IMR-90 (cell line): ENCODE measurements around the gene CACNB2. TPM values are rescaled to one million over a fixed set of nuclear protein-coding genes. Genes with fewer than 3 reads are reported as not detected.

Experiments
- ATAC-seq: fragments of 200-7000 bp; cut with Tn5 transposase; 2 replicates; pipeline ENCODE4 v1.9.1; 2020; ENCODE audit warnings: low read depth, mild to moderate bottlenecking, moderate library complexity
- BruUV-seq: library from RNA; stranded (reverse); fragments of 400-500 nt; replicated peaks from 2 replicates; lab custom pipeline; 2021; lab: Mats Ljungman, UMichigan
- CTCF ChIA-PET: fragments of 300-600 bp; formaldehyde crosslinking; extraction: SDS; loops from one replicate; lab custom pipeline; 2021; ENCODE audit warnings: antibody characterized with exemption; lab: Yijun Ruan, JAX
- POLR2A ChIA-PET: fragments of 300-600 bp; sonication (Branson Sonifier 250); formaldehyde crosslinking; loops from one replicate; lab custom pipeline; 2022; ENCODE audit warnings: antibody characterized with exemption; ENCODE audit not compliant: unreplicated experiment; lab: Charles Lee
- DNase-seq: peaks from one replicate; pipeline ENCODE4 v3.0.0; 2013
- H2AFZ ChIP-seq: replicated peaks from 2 replicates; pipeline ENCODE3; 2013; ENCODE audit warnings: low read length, mild to moderate bottlenecking; ENCODE audit not compliant: poor library complexity
- H2AK5ac ChIP-seq: 2 replicates; pipeline ENCODE4 v1.6.1; 2013; ENCODE audit warnings: low read depth, low read length, inconsistent platforms
- H2AK9ac ChIP-seq: replicated peaks from 2 replicates; pipeline ENCODE3; 2013; ENCODE audit warnings: mild to moderate bottlenecking, low read depth, low read length, moderate library complexity; ENCODE audit not compliant: poor library complexity
- H2BK120ac ChIP-seq: 2 replicates; pipeline ENCODE4 v1.6.1; 2013; ENCODE audit warnings: low read depth, low read length, inconsistent platforms
- H2BK15ac ChIP-seq: 3 replicates; pipeline ENCODE4 v1.6.1; 2013; ENCODE audit warnings: low read depth, low read length, inconsistent platforms
- H2BK20ac ChIP-seq: 2 replicates; pipeline ENCODE4 v1.6.1; 2013; ENCODE audit warnings: low read depth, mild to moderate bottlenecking, inconsistent platforms, low read length, moderate library complexity
- H2BK5ac ChIP-seq: 2 replicates; pipeline ENCODE4 v1.6.1; 2013; ENCODE audit warnings: mild to moderate bottlenecking, low read depth, low read length, inconsistent platforms; ENCODE audit not compliant: poor library complexity, severe bottlenecking
- H3K14ac ChIP-seq: replicated peaks from 2 replicates; pipeline ENCODE4 v1.6.1; 2013; ENCODE audit warnings: low read depth, low read length, inconsistent platforms
- H3K18ac ChIP-seq: 2 replicates; pipeline ENCODE4 v1.6.1; 2013; ENCODE audit warnings: low read depth, low read length, control low read depth
- H3K23ac ChIP-seq: 2 replicates; pipeline ENCODE4 v1.6.1; 2013; ENCODE audit warnings: low read depth, low read length, inconsistent platforms
- H3K27ac ChIP-seq: 2 replicates; pipeline ENCODE4 v1.5.1; 2013; ENCODE audit warnings: mild to moderate bottlenecking, control low read depth, low read length; ENCODE audit not compliant: insufficient read depth
- H3K27me3 ChIP-seq: 2 replicates; pipeline ENCODE4 v1.6.1; 2013; ENCODE audit warnings: low read length; ENCODE audit not compliant: control insufficient read depth, insufficient read depth
- H3K36me3 ChIP-seq: 2 replicates; pipeline ENCODE4 v1.6.1; 2013; ENCODE audit warnings: low read length, mixed read lengths; ENCODE audit not compliant: control insufficient read depth, insufficient read depth
- H3K4ac ChIP-seq: 2 replicates; pipeline ENCODE4 v1.6.1; 2013; ENCODE audit warnings: low read depth, low read length, inconsistent platforms
- H3K4me1 ChIP-seq: 2 replicates; pipeline ENCODE4 v1.6.1; 2013; ENCODE audit warnings: low read length, mixed read lengths; ENCODE audit not compliant: control insufficient read depth, insufficient read depth
- H3K4me2 ChIP-seq: 2 replicates; pipeline ENCODE4 v1.6.1; 2013; ENCODE audit warnings: low read depth, mild to moderate bottlenecking, control low read depth, low read length, moderate library complexity
- H3K4me3 ChIP-seq: 2 replicates; pipeline ENCODE4 v1.5.1; 2013; ENCODE audit warnings: low read depth, mild to moderate bottlenecking, control low read depth, low read length, moderate library complexity; ENCODE audit not compliant: insufficient read depth
- H3K56ac ChIP-seq: 2 replicates; pipeline ENCODE4 v1.6.1; 2013; ENCODE audit warnings: low read length, inconsistent platforms; ENCODE audit not compliant: insufficient read depth; ENCODE audit errors: extremely low read depth
- H3K79me1 ChIP-seq, 2 experiments: 2 replicates each; pipeline ENCODE4 v1.6.1; 2013; ENCODE audit warnings: low read length in 2 of 2, inconsistent platforms in 1 of 2, low read depth in 1 of 2
- H3K9ac ChIP-seq: 2 replicates; pipeline ENCODE4 v1.6.1; 2013; ENCODE audit warnings: low read depth, low read length, control low read depth
- H3K9me1 ChIP-seq: 2 replicates; pipeline ENCODE4 v1.6.1; 2013; ENCODE audit warnings: low read length, inconsistent platforms; ENCODE audit not compliant: insufficient read depth
- H3K9me3 ChIP-seq: 2 replicates; pipeline ENCODE4 v1.6.1; 2013; ENCODE audit warnings: low read length; ENCODE audit not compliant: control insufficient read depth, insufficient read depth
- H4K20me1 ChIP-seq: 2 replicates; pipeline ENCODE4 v1.6.1; 2013; ENCODE audit warnings: low read length, inconsistent platforms; ENCODE audit not compliant: insufficient read depth
- H4K5ac ChIP-seq: 2 replicates; pipeline ENCODE4 v1.6.1; 2013; ENCODE audit warnings: mild to moderate bottlenecking, low read depth, low read length, control low read depth
- H4K8ac ChIP-seq, 2 experiments: 2 replicates each; pipeline ENCODE4 v1.6.1; 2013; ENCODE audit warnings: low read depth in 2 of 2, low read length in 2 of 2, control low read depth in 1 of 2, inconsistent platforms in 1 of 2
- H4K91ac ChIP-seq: 2 replicates; pipeline ENCODE4 v1.6.1; 2013; ENCODE audit warnings: low read depth, low read length, inconsistent platforms; ENCODE audit not compliant: insufficient read depth
- BHLHE40 ChIP-seq: fragments of 150-350 bp; IDR thresholded peaks from 2 replicates; pipeline ENCODE4 v1.6.1; 2016; ENCODE audit warnings: mild to moderate bottlenecking, low read depth, low read length
- CEBPB ChIP-seq: IDR thresholded peaks from 2 replicates; pipeline ENCODE4 v1.6.1; 2012; ENCODE audit warnings: low read depth, low read length, improper control_type of control experiment
- CHD1 ChIP-seq: IDR thresholded peaks from 2 replicates; pipeline ENCODE4 v1.6.1; 2012; ENCODE audit warnings: low read depth, low read length, improper control_type of control experiment
- SMC3 ChIP-seq: fragments of 150-350 bp; IDR thresholded peaks from 2 replicates; pipeline ENCODE4 v1.6.1; 2016; ENCODE audit warnings: low read depth, mild to moderate bottlenecking, antibody characterized with exemption, low read length, moderate library complexity
- USF2 ChIP-seq: fragments of 150-350 bp; IDR thresholded peaks from 2 replicates; pipeline ENCODE4 v1.6.1; 2017; ENCODE audit warnings: mild to moderate bottlenecking, antibody characterized with exemption, low read length, low read depth
- WGBS, 2 experiments: methylation state at CpG; one replicate each; pipeline versions ENCODE4 v1.1.5 to v1.1.7; 2013; ENCODE audit warnings: missing lambda C conversion rate in 2 of 2; ENCODE audit not compliant: insufficient read length in 1 of 2; ENCODE audit errors: extremely low coverage in 2 of 2; 5-methylcytosine and 5-hydroxymethylcytosine counted together
- dilution Hi-C: fragments of 300-500 bp; cut with HindIII; formaldehyde crosslinking; loops from one replicate; pipeline ENCODE4 v1.14.3; 2018; ENCODE audit warnings: low sequenced_read_pairs; ENCODE audit not compliant: unreplicated experiment
- in situ Hi-C: fragments of 300-500 bp; cut with MboI; formaldehyde crosslinking; loops from 3 replicates; pipeline ENCODE4 v1.14.3; 2019; ENCODE audit warnings: low sequenced_read_pairs, inconsistent platforms, mixed read lengths
- intact Hi-C: fragments of 100-400 bp; cut with micrococcal nuclease; formaldehyde crosslinking; loops from 2 replicates; pipeline ENCODE4 v1.10.0; 2022
- polyA plus RNA-seq, 3 experiments: library from polyadenylated mRNA; depleted of rRNA; stranded (reverse); fragments of >200 nt; gene quantifications; 2 replicates each; pipeline ENCODE4 v1.2.3, GENCODE V29; 2012; ENCODE audit warnings: low replicate concordance in 1 of 3
- total RNA-seq: library from RNA; depleted of rRNA; stranded (reverse); fragments of >200 nt; gene quantifications from 2 replicates; pipeline ENCODE4 v1.2.3, GENCODE V29; 2012
- TF ChIP-seq, protein P1 (sequence below): fragments of 150-350 bp; IDR thresholded peaks from 2 replicates; pipeline ENCODE4 v1.6.1; 2016; ENCODE audit warnings: low read depth, mild to moderate bottlenecking, low read length, moderate library complexity, borderline replicate concordance

Gene CACNB2
- total and polyA plus RNA-seq, 2 of the 4 experiments (the other 2 are of a cell fraction), result 0.36 TPM

DNA sequence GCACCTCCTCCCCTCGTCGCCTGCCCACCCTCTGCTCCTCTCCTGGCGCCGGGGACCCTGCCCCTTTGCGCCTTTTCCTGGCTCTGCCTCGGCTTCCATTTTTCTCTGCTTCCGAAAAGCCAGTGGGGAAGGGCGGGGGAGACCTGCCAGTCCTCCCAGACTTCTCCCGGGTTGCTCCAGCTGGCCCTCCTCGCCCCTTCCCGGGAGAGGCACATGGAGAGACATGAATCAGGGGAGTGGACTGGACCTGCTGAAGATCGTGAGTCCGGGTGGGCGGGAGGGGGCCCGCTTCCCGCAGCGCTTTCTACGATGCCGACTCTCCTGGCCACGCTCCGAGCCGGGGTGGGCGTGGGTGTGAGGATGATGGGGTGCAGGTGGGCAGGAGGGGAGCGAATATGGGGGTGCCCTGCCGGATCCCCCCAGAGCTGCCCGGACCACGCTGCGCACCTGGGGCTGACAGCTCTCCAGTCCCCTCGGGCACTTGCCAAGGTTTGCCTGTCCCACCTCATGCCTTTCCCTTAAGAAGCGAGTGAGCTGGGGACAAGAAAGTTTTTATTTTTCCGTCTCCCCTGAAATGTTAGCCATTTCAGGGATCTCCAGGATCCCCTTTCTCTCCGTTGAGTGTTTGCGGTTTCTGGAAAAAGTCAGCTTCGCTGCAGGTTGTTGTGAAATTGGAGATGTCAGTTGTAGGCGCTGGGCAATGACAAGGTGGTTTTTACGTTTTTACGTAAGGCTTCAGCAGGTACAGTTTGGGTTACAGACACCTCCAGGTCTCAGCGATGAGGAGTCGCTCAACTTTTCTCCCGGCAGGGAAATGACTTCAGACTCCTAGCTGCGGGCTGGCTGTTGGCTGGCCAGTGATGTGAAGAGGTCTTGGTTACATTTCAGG, 977 bp downstream of the CACNB2 start:
- in situ Hi-C loops, result no loop called here
- Histone ChIP-seq H4K20me1 (no peaks in the 10 kb centered on the region), H3K9me3 (no peaks in the 10 kb centered on the region), H3K4me1 (peaks cover 2% of the 10 kb centered on the region; the same call in 1 of the 2 replicates), H3K27me3 (peaks cover 51% of the 10 kb centered on the region), H3K36me3 (no peaks in the 10 kb centered on the region), H4K5ac (no peak overlapping the region), H2AK9ac (no peak overlapping the region), H3K56ac (no peak overlapping the region), H3K14ac (no peak overlapping the region), H2BK5ac (no peak overlapping the region), H2BK20ac (no peak overlapping the region), H3K79me1 (no peaks in the 10 kb centered on the region), H3K23ac (no peak overlapping the region), H3K27ac (no peak overlapping the region), H3K4me2 (peak overlapping the region; percentile 60), H2BK15ac (no peak overlapping the region), H2AK5ac (no peak overlapping the region), H3K18ac (no peak overlapping the region), H4K8ac (no peak overlapping the region), H3K4ac (no peak overlapping the region), H3K4me3 (peak overlapping the region; percentile 49), H3K9me1 (no peaks in the 10 kb centered on the region), H3K9ac (no peak overlapping the region), H2BK120ac (no peak overlapping the region), H4K91ac (no peak overlapping the region), H2AFZ (peak overlapping the region; percentile 88)
- no peak for TF ChIP-seq CHD1
- TF ChIP-seq, protein P1, sequence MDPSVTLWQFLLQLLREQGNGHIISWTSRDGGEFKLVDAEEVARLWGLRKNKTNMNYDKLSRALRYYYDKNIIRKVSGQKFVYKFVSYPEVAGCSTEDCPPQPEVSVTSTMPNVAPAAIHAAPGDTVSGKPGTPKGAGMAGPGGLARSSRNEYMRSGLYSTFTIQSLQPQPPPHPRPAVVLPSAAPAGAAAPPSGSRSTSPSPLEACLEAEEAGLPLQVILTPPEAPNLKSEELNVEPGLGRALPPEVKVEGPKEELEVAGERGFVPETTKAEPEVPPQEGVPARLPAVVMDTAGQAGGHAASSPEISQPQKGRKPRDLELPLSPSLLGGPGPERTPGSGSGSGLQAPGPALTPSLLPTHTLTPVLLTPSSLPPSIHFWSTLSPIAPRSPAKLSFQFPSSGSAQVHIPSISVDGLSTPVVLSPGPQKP, result no peak
- TF ChIP-seq BHLHE40, result no peak
- no peak for TF ChIP-seq USF2
- TF ChIP-seq CEBPB, result no peak
- TF ChIP-seq SMC3, result no peak
- no peak for DNase-seq
- peak; percentile 10 for ATAC-seq
- ChIA-PET CTCF (no interaction called here), POLR2A (no interaction called here)
- BruUV-seq, result no TSS peak
- intact Hi-C loops, result loop anchor here (5.0 kb wide), 1 partner anchor 71 kb away; no protein-coding TSS in a partner anchor
- dilution Hi-C loops, result no loop called here
- WGBS, 2 experiments, result 15% methylated on average over 8 of the region's 41 CpGs; no CpG with 5 or more reads in 1 of the 2 experiments
